ACHN (cell line): ENCODE data around the gene PCLO.
A peak's percentile ranks its signal among the peaks of the same experiment; 100 is the strongest.

Source experiments
- DNase-seq: peaks from one replicate; pipeline ENCODE4 v3.0.0-alpha.2; 2015
- in situ Hi-C: cut with HindIII; loops from 2 replicates; pipeline ENCODE4 v1.10.0; 2017; ENCODE audit warnings: low sequenced_read_pairs, low pct_ligation_motif_present, low pct_unique_long_range_greater_than_20kb

Gene PCLO

GRCh38 chr7:82789883-82790609 is 372.6 kb downstream of the PCLO start:
- no peak for DNase-seq

GRCh38 chr7:82778021-82778420 is 384.7 kb downstream of the PCLO start:
- in situ Hi-C loops, result no loop called here

More at GRCh38 chr7:82789883-82790609, 372.6 kb downstream of the PCLO start:
- in situ Hi-C loops, result no loop called here

DNA sequence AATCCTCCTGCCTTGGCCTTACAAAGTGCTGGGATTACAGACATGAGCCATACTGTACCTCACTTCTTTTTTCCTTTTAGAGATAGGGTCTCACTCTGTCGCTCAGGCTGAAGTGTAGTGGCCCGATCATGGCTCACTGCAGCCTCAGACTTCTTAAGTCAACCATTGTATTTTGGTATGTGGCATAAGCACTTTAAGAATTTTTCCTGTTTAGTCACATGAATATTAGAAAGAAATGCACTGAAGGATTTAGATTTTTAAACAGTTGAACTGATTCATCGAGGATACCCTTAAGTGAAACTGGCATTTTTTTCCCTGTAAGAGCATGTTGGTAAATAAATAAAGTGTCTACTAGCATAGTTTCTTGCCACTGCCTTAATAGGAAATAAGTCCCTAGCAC is 399.8 kb downstream of the PCLO start:
- DNase-seq, result no peak
- in situ Hi-C loops, result no loop called here

More at GRCh38 chr7:82778021-82778420, 384.7 kb downstream of the PCLO start:
- DNase-seq, result no peak

- in situ Hi-C loops, result no loop called here
- peak; percentile 25 for DNase-seq
Measured at GRCh38 chr7:82760831-82761230, 401.9 kb downstream of the PCLO start.

GRCh38 chr7:82760074-82760473 is 402.6 kb downstream of the PCLO start:
- in situ Hi-C loops, result no loop called here
- DNase-seq, result no peak

- in situ Hi-C loops, result no loop called here
- peak; percentile 6 for DNase-seq
Measured at GRCh38 chr7:82755705-82756551, 406.8 kb downstream of the PCLO start.

GRCh38 chr7:82750007-82750406 is 412.7 kb downstream of the PCLO start:
- in situ Hi-C loops, result no loop called here
- no peak for DNase-seq

GRCh38 chr7:82745820-82746219 is 416.9 kb downstream of the PCLO start:
- DNase-seq, result no peak
- in situ Hi-C loops, result no loop called here

DNA sequence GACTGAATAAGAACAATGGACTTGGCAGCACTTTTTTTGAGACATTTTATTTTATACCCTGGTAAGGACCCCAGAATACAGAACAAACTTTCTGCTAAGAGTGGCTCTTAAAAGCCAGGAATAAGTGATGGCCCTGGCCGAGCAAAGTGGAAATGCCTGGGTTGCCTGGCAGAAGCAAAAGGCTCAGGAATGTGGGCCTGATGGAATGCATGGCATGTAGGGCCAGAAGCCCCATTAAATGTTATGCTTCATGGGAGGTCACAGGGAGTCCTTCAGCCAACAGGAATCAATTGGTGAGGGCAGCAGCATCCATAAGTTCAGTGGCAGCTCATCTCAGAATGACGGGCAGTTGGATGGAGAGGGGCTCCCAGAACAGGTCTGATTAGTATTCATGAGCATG is 417.6 kb downstream of the PCLO start:
- peak; percentile 68 for DNase-seq
- in situ Hi-C loops, result no loop called here

DNA sequence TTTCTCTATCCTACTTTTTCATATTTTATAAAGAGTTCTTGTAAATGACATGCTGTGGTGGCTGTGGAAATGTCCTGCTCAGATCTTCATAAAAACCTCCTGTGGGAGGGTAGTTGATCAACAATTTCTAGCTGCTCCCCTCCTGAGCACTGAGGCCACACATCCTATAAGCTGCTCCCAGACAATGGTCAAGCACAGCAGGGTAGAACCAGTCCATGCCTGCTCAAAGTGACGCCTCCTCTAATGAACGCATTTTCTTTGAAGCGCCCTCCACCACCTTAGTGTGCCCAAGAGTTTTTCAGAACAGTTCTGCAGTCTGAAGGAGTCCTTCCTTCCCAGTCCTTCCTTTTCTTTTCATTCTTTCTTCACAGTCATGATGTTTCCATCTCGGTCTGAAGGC is 420.5 kb downstream of the PCLO start:
- in situ Hi-C loops, result no loop called here
- no peak for DNase-seq

GRCh38 chr7:82741493-82741892 is 421.2 kb downstream of the PCLO start:
- in situ Hi-C loops, result no loop called here

DNA sequence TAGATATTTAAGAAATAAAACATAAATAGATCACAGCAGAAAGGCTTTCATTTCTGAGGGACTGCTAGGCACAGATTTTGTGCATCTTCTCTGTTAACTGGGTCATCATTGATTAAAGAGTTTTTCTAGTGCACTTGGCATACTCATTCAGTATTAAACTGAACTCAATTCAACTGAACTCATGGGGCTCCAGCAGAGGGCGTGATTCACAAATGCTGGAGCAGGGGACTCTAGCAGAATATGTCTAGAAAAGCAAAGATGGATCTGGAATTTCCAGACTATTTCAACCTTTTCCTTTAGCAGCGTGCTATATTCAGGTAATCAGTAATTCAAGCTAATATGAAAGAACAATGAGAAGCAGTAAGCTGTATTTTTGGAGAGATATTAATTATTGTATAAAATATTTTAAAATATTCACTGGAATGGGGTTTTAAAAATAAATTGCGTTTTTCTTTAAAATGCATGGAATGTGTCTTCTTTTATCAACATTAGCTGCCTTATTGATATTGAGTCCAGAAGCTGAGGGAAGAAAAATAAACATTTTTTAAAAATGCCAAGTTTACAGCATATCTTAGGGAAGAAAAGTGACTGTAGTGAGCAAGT is 422.3 kb downstream of the PCLO start:
- in situ Hi-C loops, result no loop called here
- peak; percentile 83 for DNase-seq

More at GRCh38 chr7:82741493-82741892, 421.2 kb downstream of the PCLO start:
- no peak for DNase-seq

- DNase-seq, result no peak
- in situ Hi-C loops, result no loop called here
Measured at GRCh38 chr7:82736633-82737032, 426.1 kb downstream of the PCLO start.

- in situ Hi-C loops, result no loop called here
- DNase-seq, result no peak
Measured at GRCh38 chr7:82732677-82733076, 430.0 kb downstream of the PCLO start.

DNA sequence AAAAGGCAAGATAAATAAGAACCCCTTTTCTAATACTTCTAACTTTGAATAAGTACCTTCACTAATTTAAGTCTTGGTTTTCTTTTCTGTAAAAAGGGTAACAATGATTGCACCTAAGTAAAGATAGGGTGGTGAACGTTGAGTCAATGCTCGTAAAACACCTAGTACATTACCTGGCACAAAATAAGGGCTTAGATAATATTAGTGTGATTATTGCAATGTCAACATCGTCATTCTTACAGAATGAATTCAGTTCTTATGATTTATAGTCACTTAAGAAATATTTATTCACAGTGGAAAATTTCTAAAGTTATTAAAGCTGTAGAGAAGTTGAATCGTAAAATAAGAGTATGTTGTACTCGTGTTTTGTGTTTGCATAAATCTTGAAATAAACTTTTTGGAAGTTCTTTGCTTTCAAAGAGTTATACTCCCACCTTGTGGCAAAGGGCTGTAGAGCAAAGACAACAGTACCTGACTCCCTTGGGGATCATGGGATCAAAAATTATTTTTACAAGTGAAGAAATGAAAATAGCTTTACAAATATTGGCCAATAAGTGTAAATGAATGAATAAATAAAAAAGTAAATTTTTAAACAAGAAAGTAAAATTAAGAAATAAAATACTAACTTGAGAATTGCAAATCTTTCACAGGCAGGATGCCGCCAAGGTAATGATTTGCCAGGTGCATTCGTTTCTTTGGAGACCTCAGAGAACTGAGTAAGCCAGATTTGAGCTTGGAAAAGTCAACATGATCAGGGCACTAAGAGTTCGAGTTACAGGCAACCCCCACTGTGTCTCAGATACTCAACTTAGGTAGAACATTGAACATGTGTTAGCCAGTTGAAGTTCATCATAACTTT is 433.3 kb downstream of the PCLO start:
- in situ Hi-C loops, result no loop called here
- peak; percentile 68 for DNase-seq

DNA sequence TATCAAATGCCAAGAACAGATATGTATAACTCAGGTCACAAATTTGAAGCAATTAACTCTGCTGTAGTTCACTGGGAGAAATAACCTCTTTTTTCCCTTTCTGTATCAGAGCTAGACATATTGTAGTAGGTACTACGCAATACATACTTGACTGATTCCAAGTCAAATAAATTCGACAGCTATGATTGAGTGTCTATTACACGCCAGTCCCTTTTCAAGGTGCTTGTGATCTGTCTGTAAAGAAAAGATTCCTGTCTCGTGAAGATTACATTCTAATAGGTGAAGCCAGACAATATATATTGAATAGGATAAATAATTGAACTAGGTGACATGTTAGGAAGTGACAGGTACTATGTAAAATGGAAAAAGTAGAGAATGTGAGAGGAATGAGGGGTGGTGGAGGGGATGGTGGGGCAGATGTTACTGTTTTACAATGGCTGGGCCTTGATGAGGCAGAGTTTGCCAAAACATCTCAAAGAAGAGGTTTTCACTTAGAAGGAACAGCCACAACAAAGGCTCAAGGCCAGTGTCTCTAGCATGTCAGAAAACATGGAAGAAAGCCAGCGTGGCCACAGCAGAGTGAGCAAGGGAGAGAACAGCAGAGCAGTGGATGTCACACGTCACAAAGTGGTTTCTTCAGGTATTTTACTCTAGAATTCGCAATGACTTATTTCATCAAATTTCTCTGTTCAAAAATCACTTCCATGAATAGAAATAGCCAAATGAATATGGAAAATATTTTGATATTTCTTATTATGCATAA is 436.5 kb downstream of the PCLO start:
- DNase-seq, result no peak
- in situ Hi-C loops, result no loop called here

- DNase-seq, result no peak
- in situ Hi-C loops, result no loop called here
Measured at GRCh38 chr7:82723411-82723810, 439.3 kb downstream of the PCLO start.

DNA sequence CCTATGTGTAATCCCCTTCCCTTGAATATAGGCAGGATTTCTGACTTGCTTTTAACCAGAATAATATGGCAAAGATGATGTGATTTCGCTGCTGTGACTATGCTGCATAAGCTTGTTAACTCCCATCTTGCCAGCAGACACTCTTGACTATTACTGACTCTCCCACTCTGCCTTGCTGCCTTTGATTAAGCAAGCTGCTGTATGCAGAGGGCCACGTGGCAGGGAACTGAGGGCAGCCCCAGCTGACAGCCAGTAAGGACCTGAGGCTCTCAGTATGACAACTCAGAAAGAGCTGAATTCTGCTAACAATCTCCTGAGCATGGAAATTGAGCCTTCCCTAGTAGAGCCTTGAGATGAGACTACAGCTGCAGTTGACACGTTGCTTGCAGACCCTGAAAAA is 439.7 kb downstream of the PCLO start:
- DNase-seq, result no peak
- in situ Hi-C loops, result no loop called here
